SK-N-SH (cell line): ENCODE data around the gene CHMP1A. TPM values are rescaled to one million over a fixed set of nuclear protein-coding genes. Genes with fewer than 3 reads are reported as not detected.

ENCODE experiments used
- CTCF ChIA-PET: fragments of 300-600, 350-600 bp; formaldehyde crosslinking; extraction: SDS; loops from one replicate; lab custom pipeline; 2021; lab: Yijun Ruan, JAX
- POLR2A ChIA-PET: fragments of 350-600 bp; sonication (Branson Sonifier 250); formaldehyde crosslinking; extraction: SDS; loops from one replicate; lab custom pipeline; 2020; ENCODE audit warnings: antibody characterized with exemption, inconsistent platforms; lab: Yijun Ruan, JAX
- DNase-seq: peaks from one replicate; pipeline ENCODE4 v3.0.0; 2012
- H2AFZ ChIP-seq: fragments of 200-600 bp; sonication (generic); 2 replicates; pipeline ENCODE4 v1.8.1; 2016; ENCODE audit warnings: antibody characterized with exemption, mild to moderate bottlenecking, low read depth
- H3F3A ChIP-seq: fragments of 200-600 bp; sonication (generic); replicated peaks from 2 replicates; pipeline ENCODE3; 2016; ENCODE audit warnings: antibody characterized with exemption, mild to moderate bottlenecking; ENCODE audit not compliant: insufficient read depth
- H3K27ac ChIP-seq, 2 experiments: fragments of 200-500 bp in 1 of 2; fragments of 200-600 bp in 1 of 2; sonication (Bioruptor generic) in 1 of 2; sonication (generic), shearing (Covaris generic) in 1 of 2; 2 replicates each; pipeline versions ENCODE4 v1.5.1 to v1.6.1; 2014 to 2016; ENCODE audit warnings: low read depth in 2 of 2, inconsistent platforms in 1 of 2, low read length in 1 of 2, mild to moderate bottlenecking in 1 of 2, mixed read lengths in 1 of 2
- H3K27me3 ChIP-seq: fragments of 200-600 bp; sonication (generic), shearing (Covaris generic); 2 replicates; pipeline ENCODE4 v1.6.1; 2016; ENCODE audit warnings: mixed run types; ENCODE audit not compliant: insufficient read depth
- H3K36me3 ChIP-seq, 2 experiments: fragments of 200-500 bp in 1 of 2; fragments of 200-600 bp in 1 of 2; sonication (Bioruptor generic) in 1 of 2; sonication (generic) in 1 of 2; replicated peaks in 1 of 2; 2 replicates each; pipeline versions ENCODE3 to v1.5.1; 2014 to 2016; ENCODE audit warnings: low read length in 1 of 2, mild to moderate bottlenecking in 1 of 2; ENCODE audit not compliant: insufficient read depth in 2 of 2, control insufficient read depth in 1 of 2
- H3K4me1 ChIP-seq, 2 experiments: fragments of 200-500 bp in 1 of 2; fragments of 200-600 bp in 1 of 2; sonication (Bioruptor generic) in 1 of 2; sonication (generic), shearing (Covaris generic) in 1 of 2; 2 replicates each; pipeline versions ENCODE4 v1.5.1 to v1.6.1; 2014 to 2016; ENCODE audit warnings: low read depth in 1 of 2, low read length in 1 of 2, mixed run types in 1 of 2; ENCODE audit not compliant: insufficient read depth in 2 of 2, control insufficient read depth in 1 of 2
- H3K4me2 ChIP-seq: fragments of 200-600 bp; sonication (generic), shearing (Covaris generic); 2 replicates; pipeline ENCODE4 v1.6.1; 2017; ENCODE audit warnings: mixed run types
- H3K4me3 ChIP-seq, 2 experiments: fragments of 200-500 bp in 1 of 2; fragments of 200-600 bp in 1 of 2; sonication (Bioruptor generic) in 1 of 2; sonication (generic), shearing (Covaris generic) in 1 of 2; 2 replicates each; pipeline versions ENCODE4 v1.5.1 to v1.8.1; 2014 to 2016; ENCODE audit warnings: low read depth in 2 of 2, inconsistent platforms in 1 of 2, low read length in 1 of 2, mild to moderate bottlenecking in 1 of 2, mixed read lengths in 1 of 2, moderate library complexity in 1 of 2
- H3K79me2 ChIP-seq: fragments of 200-600 bp; sonication (generic); 2 replicates; pipeline ENCODE4 v1.8.1; 2017; ENCODE audit warnings: mild to moderate bottlenecking; ENCODE audit not compliant: insufficient read depth
- H3K9ac ChIP-seq: fragments of 200-600 bp; sonication (generic); 2 replicates; pipeline ENCODE4 v1.6.1; 2017; ENCODE audit warnings: mixed run types
- H3K9me2 ChIP-seq: fragments of 200-600 bp; sonication (generic); 2 replicates; pipeline ENCODE4 v1.6.1; 2017; ENCODE audit warnings: mixed run types
- H3K9me3 ChIP-seq: fragments of 200-600 bp; sonication (generic); 2 replicates; pipeline ENCODE4 v1.6.1; 2017; ENCODE audit warnings: mixed run types, mild to moderate bottlenecking, moderate library complexity
- H4K20me1 ChIP-seq: fragments of 200-600 bp; sonication (generic); 2 replicates; pipeline ENCODE4 v1.6.1; 2017; ENCODE audit warnings: mild to moderate bottlenecking, mixed run types; ENCODE audit not compliant: insufficient read depth
- CTCF ChIP-seq: fragments of 200-600 bp; sonication (generic); IDR thresholded peaks from 2 replicates; pipeline ENCODE4 v1.6.1; 2017; ENCODE audit warnings: antibody characterized with exemption, mild to moderate bottlenecking, moderate library complexity
- ELF1 ChIP-seq: IDR thresholded peaks from 2 replicates; pipeline ENCODE4 v1.4.0; 2012
- EP300 ChIP-seq, 2 experiments: IDR thresholded peaks; 2 replicates each; pipeline versions ENCODE4 v1.4.0 to v1.6.1; 2012; ENCODE audit warnings: borderline replicate concordance in 1 of 2, low read depth in 1 of 2, low read length in 1 of 2
- FOSL2 ChIP-seq: IDR thresholded peaks from 2 replicates; pipeline ENCODE4 v1.4.0; 2012; ENCODE audit warnings: low read depth, mild to moderate bottlenecking, moderate library complexity, borderline replicate concordance
- GABPA ChIP-seq: IDR thresholded peaks from 2 replicates; pipeline ENCODE4 v1.4.0; 2012; ENCODE audit warnings: low read depth, mild to moderate bottlenecking
- GATA2 ChIP-seq: sonication (generic); formaldehyde crosslinking; IDR thresholded peaks from 2 replicates; pipeline ENCODE4 v1.5.0; 2020; ENCODE audit warnings: mild to moderate bottlenecking, missing genetic modification reagents
- JUND ChIP-seq: IDR thresholded peaks from 2 replicates; pipeline ENCODE4 v1.4.0; 2012
- MAX ChIP-seq: IDR thresholded peaks from 2 replicates; pipeline ENCODE4 v1.4.0; 2012; ENCODE audit warnings: low read depth
- MEF2A ChIP-seq: IDR thresholded peaks from 2 replicates; pipeline ENCODE4 v1.4.0; 2012; ENCODE audit warnings: low read depth, borderline replicate concordance
- MXI1 ChIP-seq: IDR thresholded peaks from 2 replicates; pipeline ENCODE4 v1.6.1; 2012; ENCODE audit warnings: mild to moderate bottlenecking, low read depth, low read length, improper control_type of control experiment
- NFIC ChIP-seq: IDR thresholded peaks from 2 replicates; pipeline ENCODE4 v1.4.0; 2012; ENCODE audit warnings: borderline replicate concordance
- POLR2AphosphoS5 ChIP-seq: IDR thresholded peaks from 2 replicates; pipeline ENCODE4 v1.6.1; 2012; ENCODE audit warnings: low read depth, low read length
- RCOR1 ChIP-seq: fragments of 150-350 bp; IDR thresholded peaks from 2 replicates; pipeline ENCODE4 v1.6.1; 2017; ENCODE audit warnings: antibody characterized with exemption, low read length
- SIN3A ChIP-seq: IDR thresholded peaks from 2 replicates; pipeline ENCODE4 v1.6.1; 2012; ENCODE audit warnings: low read depth, mild to moderate bottlenecking, low read length, moderate library complexity, borderline replicate concordance
- SMC3 ChIP-seq: IDR thresholded peaks from 2 replicates; pipeline ENCODE4 v1.6.1; 2012; ENCODE audit warnings: low read depth, low read length, improper control_type of control experiment
- TAF1 ChIP-seq: IDR thresholded peaks from 2 replicates; pipeline ENCODE4 v1.6.1; 2012; ENCODE audit warnings: low read depth, mild to moderate bottlenecking, low read length, moderate library complexity, borderline replicate concordance
- TCF12 ChIP-seq: IDR thresholded peaks from 2 replicates; pipeline ENCODE4 v1.4.0; 2012
- TEAD4 ChIP-seq: IDR thresholded peaks from 2 replicates; pipeline ENCODE4 v1.4.0; 2012; ENCODE audit warnings: mild to moderate bottlenecking, borderline replicate concordance; ENCODE audit not compliant: insufficient read depth
- USF2 ChIP-seq: fragments of 150-350 bp; IDR thresholded peaks from 2 replicates; pipeline ENCODE4 v1.6.1; 2017; ENCODE audit warnings: antibody characterized with exemption, low read length, low read depth, borderline replicate concordance
- ZBTB33 ChIP-seq: IDR thresholded peaks from 2 replicates; pipeline ENCODE4 v1.4.0; 2012; ENCODE audit warnings: low read depth, borderline replicate concordance
- WGBS: methylation state at CpG from one replicate; pipeline ENCODE4 v1.1.6; 2017; ENCODE audit warnings: low lambda C conversion rate; 5-methylcytosine and 5-hydroxymethylcytosine counted together
- polyA plus RNA-seq, 3 experiments: library from polyadenylated mRNA; depleted of rRNA; stranded (reverse); fragments of >200 nt; gene quantifications; 2 replicates each; pipeline ENCODE4 v1.2.3, GENCODE V29; 2012

Gene CHMP1A
- polyA plus RNA-seq, 1 of the 3 experiments (the other 2 are of a cell fraction), result 138 TPM

GRCh38 chr16:89667633-89668032 is 10.1 kb upstream of the CHMP1A start:
- Histone ChIP-seq H2AFZ (no peak overlapping the region), H3K9me3 (no peaks in the 10 kb centered on the region), H3K4me1 (no peaks in the 10 kb centered on the region)
- TF ChIP-seq SIN3A (no peak), MEF2A (no peak), SMC3 (no peak), MXI1 (no peak), RCOR1 (no peak), TCF12 (no peak), FOSL2 (no peak), TAF1 (no peak), POLR2AphosphoS5 (no peak), TEAD4 (no peak), ZBTB33 (no peak), EP300 (IDR thresholded peaks at IDR 0.05; ENCODE audit: borderline replicate concordance in 1 of 2, low read depth in 1 of 2, low read length in 1 of 2) (no peak), GABPA (no peak), JUND (no peak), USF2 (no peak), NFIC (no peak), MAX (no peak), ELF1 (no peak), GATA2 (CRISPR knock-in tag) (no peak), CTCF (no peak)
- TF ChIP-seq, all 33 proteins: peak for 0
- CTCF ChIA-PET, result interaction anchor here (0.8 to 2.5 kb wide), 5 partner anchors 9 to 103 kb away, joined by 3 to 8 read pairs (median 4); partner anchors contain the start of genes CHMP1A and SPATA33
- H3K4me2 ChIP-seq, result no peak overlapping the region
- POLR2A ChIA-PET, result interaction anchor here (0.6 to 1.4 kb wide), 3 partner anchors 10 to 151 kb away, joined by 3 to 4 read pairs (median 3); partner anchors contain the start of genes CDK10 and CHMP1A
- no peak overlapping the region for H3K9ac ChIP-seq
- DNase-seq, result no peak
- H3K27me3 ChIP-seq, result no peaks in the 10 kb centered on the region
- H3K36me3 ChIP-seq, result peaks cover 0 to 10% of the 10 kb centered on the region in 2 experiments
- H3K9me2 ChIP-seq, result no peaks in the 10 kb centered on the region
- H3K27ac ChIP-seq, result no peak overlapping the region
- no peaks in the 10 kb centered on the region for H4K20me1 ChIP-seq
- H3F3A ChIP-seq, result peaks cover 4% of the 10 kb centered on the region
- no peaks in the 10 kb centered on the region for H3K79me2 ChIP-seq
- WGBS, result 79% methylated on average over 5 of the region's 9 CpGs
- no peak overlapping the region for H3K4me3 ChIP-seq
